Fibroblast of skin of back (primary cell): Measurements from ENCODE around the gene RING1.

Experiments used
- DNase-seq: peaks from one replicate; pipeline ENCODE4 v3.0.0-alpha.2; 2013

RING1 gene

DNA sequence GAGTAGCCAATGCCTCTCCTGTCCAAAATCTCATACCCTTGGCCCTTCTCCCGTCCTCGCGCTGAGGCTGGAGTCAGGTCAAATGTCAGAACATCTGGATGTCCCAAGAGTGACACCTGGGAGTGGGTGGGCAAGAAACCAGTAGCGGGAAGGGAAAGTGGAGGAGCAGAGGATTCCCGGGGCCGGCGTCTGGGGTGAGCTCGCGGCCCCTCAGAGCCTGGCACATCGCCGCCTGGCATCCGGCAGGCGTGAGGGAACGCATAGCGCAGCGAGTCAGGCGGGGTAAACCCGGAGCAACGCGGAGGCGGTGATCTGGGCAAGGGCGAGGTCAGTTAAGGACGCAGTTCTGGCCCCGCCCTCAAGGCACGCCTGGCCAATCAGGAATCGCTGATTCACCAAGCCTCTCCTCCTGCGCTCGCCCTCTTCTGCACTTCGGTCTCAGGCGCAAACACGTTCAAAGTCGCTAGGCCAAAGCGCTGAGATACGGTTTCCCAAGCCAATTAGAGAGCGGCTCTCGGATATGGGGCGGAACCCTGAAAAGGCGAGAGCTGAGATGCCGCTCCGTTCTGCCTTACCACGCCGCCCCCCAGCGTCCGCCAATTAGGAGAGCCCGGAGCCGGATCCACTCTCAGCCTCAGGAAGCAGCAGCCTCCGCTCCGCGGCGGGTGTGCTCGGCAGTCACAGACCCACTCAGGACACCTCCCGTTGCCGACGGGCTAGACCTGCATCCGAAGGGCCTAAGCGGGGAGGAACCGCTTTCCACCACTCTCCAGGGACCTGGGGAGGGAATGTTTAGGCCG, 40.8 kb downstream of the RING1 start:
- peak; percentile 100 for DNase-seq

DNA sequence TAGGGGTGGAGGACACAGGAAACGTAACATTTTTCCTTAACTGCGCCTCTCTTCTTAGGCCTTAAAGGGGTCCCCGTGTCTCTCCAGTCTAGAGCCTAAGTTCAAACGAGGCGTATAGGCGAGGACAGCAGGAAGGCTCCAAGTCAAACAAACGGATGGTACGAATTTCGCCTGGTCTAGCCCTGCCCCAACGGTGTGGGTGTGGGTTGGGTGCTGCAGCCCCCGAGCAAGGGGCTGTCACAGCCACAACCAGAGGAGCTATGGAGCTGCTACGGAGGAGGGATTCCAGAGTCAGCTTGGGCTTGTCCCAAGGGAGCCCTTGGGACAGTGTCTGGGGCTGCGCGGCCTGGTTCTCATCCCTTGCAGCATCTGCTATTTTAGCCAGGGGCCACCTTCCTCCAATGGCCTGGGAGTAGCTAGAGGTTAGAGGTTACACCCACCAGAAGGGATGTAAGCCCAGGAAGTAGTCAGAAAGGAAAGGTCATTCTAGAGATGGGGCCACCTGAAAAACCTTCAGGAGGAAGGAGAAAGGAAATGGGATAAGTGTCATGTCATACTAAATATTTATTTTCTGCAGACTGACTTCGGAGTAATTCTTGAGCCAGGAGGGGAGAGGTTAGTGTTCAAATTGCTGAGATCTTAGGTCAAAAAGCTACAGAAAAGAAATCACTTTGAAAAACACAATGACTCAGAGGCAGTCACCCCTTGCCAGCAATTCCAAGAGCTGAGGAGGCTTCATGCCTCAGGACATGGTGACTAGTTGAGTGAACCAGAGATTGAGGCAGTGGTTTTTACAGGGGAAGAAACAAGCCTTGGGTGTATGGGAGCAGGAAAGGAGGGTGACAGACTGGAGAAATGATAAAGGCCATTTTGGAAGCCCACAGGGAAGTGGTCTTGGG, 41.7 kb downstream of the RING1 start:
- peak; percentile 93 for DNase-seq

DNA sequence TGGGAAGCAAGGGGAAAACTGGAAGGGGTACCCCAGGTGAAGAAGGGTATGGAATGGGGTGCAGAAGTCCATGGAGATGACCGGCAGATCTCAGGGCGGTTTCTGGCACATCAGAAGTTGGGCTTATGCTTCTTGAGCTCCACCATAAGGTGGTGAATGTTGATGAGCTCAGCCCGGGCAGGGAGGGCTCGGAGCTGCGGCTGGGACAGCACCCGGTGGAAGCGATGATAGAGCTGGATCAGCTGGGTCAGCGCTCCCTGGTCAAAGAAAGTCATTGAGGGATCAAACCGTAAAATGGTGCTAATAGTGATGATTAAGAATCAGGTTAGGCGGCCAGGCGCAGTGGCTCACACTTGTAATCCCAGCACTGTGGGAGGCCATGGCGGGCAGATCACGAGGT, 42.4 kb downstream of the RING1 start:
- no peak for DNase-seq

DNA sequence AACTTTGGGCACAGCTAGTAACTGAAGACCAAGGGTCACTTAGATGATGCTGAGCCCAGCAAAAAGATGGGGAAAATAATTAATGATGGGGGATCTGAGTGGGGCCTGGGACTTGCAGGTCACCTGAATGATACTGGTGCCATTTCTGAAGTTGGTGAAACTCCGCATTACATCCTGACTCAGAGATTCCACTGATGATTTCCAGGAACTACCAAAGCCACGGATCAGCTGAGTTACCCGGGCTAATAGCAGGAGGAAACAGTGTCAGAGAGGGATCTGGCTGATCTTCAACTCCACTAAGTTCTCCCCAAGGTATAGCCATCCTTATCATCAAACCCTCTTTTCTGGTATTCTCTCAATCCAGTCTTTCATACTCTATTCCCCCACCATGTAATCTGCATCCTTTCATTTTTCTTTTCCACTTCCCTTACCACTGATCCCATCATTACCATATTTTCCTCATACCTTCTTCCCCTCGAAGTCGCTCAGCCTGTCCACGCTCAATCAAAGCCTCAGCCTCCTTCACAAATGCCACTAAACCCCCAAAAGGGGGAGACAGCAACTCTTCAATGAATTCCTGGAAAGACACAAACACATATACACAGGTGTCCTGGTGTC, 43.2 kb downstream of the RING1 start:
- DNase-seq: peak; percentile 25

DNA sequence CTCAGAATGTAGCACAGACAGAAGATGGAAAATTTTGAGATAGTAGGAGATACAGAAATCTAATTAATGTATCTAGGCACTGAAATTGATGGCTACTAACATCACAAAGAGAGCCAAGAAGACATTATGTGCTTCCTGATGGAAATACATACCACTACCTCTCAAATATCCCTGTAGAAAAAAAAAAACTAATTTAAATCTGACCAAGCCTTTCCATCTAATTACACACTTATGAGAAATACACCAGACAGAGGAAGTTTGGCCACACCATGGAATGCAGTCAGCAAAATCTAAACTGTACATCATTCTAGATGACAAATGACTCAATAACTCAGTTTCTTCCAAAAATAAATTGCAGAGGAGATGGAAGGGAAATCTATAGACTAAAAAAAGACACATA, 44.5 kb downstream of the RING1 start:
- DNase-seq: peak; percentile 69

DNA sequence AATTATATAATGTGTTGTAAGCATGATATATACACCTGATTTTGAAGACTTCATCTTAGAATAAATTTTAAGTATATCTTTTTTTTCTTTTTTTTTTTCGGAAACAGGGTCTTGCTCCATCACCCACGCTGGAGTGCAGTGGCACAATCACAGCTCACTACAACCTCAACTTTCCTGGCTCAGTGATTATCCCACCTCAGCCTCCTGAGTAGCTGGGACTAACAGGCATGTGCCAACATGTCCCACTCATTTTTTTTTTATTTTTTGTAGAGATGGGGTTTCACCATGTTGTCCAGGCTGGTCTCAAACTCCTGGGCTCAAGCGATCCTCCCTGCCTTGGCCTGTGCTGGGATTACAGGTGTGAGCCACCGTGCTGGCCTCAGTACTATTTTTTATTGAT, 46.3 kb downstream of the RING1 start:
- DNase-seq: no peak

DNA sequence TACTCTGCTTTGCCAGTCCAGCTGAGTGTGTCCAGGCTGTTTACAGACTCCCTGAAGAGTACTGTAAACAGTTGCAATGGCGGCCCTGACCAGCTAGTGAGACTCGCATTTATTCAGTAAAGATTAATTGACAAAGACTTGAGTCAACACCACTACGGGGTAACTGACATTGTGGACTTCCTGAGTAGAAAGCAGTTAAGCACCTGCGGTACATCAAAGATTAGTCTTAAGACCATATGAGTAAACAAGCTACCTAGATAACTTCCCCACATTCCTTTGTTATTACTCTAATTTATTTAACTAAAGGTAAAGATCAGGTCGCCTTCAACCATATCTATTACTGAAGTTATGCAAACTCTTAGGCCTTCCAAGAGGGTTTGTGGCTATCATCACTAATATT, 50.7 kb downstream of the RING1 start:
- no peak for DNase-seq
